Measurements from ENCODE around the gene KLF1.

The KLF1 gene

DNA sequence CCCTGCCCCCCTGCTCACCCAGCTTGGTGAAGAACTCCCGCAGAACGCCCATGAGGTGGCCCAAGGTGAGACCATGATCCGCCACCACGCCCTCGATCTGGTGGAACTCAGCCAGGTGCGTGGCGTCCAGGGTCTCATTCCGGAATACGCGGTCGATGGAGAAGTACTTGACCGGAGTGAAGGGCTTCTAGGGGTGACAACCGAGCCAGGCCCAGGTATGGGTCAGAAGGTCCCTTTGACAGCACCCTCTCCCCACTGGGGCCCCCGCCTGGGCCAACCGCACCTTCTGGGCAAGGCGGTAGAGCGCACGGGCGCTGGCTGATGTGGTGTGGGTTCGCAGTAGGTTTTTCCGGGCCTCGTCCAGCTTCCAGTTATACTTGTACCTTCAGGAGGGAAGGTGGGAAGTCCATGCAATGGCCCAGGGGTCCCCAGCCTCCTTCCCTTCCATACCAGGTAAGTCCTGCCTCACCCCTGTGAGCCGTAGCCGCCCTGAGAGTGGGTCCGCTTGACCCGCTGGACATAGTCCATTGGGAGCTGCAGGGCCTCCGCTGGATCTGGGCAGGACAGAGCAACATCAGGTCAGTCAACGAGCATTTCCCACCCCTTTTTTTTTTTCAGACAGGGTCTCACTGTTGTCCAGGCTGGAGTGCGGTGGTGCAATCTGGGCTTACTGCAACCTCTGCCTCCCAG, 37.8 kb upstream of the KLF1 start:
- Histone ChIP-seq H3K9me2 (replicated peaks; ENCODE audit: low read depth, low read length) (no peaks in the 10 kb centered on the region), H3F3A (ENCODE audit: low read depth) (no peaks in the 10 kb centered on the region; the same call in 1 of the 2 replicates), H3K27me3 (ENCODE audit: insufficient read depth, low read length, poor library complexity, severe bottlenecking) (no peaks in the 10 kb centered on the region), H3K79me2 (ENCODE audit: insufficient read depth, low read length) (peaks cover 24% of the 10 kb centered on the region), H3K4me2 (ENCODE audit: low read depth, low read length, poor library complexity, severe bottlenecking) (no peak overlapping the region), H3K9ac (ENCODE audit: low read depth, low read length, poor library complexity, severe bottlenecking) (no peak overlapping the region), H2AFZ (ENCODE audit: low read length) (no peak overlapping the region), H4K20me1 (ENCODE audit: insufficient read depth, low read length, poor library complexity, severe bottlenecking) (no peaks in the 10 kb centered on the region), H3K4me1 (ENCODE audit: insufficient read depth, low read length, poor library complexity, severe bottlenecking) (no peaks in the 10 kb centered on the region), H3K36me3 (ENCODE audit: insufficient read depth, low read length) (peaks cover 58% of the 10 kb centered on the region; the same call in 1 of the 2 replicates), H3K9me3 (ENCODE audit: insufficient read depth, low read depth, low read length) (no peaks in the 10 kb centered on the region), H3K4me3 (ENCODE audit: low read length, poor library complexity, severe bottlenecking) (no peak overlapping the region)
- TF ChIP-seq, protein P1, sequence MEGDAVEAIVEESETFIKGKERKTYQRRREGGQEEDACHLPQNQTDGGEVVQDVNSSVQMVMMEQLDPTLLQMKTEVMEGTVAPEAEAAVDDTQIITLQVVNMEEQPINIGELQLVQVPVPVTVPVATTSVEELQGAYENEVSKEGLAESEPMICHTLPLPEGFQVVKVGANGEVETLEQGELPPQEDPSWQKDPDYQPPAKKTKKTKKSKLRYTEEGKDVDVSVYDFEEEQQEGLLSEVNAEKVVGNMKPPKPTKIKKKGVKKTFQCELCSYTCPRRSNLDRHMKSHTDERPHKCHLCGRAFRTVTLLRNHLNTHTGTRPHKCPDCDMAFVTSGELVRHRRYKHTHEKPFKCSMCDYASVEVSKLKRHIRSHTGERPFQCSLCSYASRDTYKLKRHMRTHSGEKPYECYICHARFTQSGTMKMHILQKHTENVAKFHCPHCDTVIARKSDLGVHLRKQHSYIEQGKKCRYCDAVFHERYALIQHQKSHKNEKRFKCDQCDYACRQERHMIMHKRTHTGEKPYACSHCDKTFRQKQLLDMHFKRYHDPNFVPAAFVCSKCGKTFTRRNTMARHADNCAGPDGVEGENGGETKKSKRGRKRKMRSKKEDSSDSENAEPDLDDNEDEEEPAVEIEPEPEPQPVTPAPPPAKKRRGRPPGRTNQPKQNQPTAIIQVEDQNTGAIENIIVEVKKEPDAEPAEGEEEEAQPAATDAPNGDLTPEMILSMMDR (conservative IDR thresholded peaks at IDR 0.05; ENCODE audit: low read length) = no peak
- TF ChIP-seq EZH2phosphoT487 (IDR thresholded peaks at IDR 0.05; ENCODE audit: borderline replicate concordance) = no peak

GRCh38 chr19:12922959-12923358, 36.0 kb upstream of the KLF1 start:
- Histone ChIP-seq H3K36me3 (ENCODE audit: insufficient read depth, low read length) (peaks cover 44% of the 10 kb centered on the region; the same call in 1 of the 2 replicates), H3F3A (ENCODE audit: low read depth) (no peaks in the 10 kb centered on the region; the same call in 1 of the 2 replicates)
- TF ChIP-seq, protein P1 (conservative IDR thresholded peaks at IDR 0.05; ENCODE audit: low read length) = no peak
- TF ChIP-seq EZH2phosphoT487 (IDR thresholded peaks at IDR 0.05; ENCODE audit: borderline replicate concordance) = no peak

GRCh38 chr19:12921047-12921446, 34.0 kb upstream of the KLF1 start:
- H3K36me3 ChIP-seq (ENCODE audit: insufficient read depth, low read length) = peaks cover 31% of the 10 kb centered on the region; the same call in 1 of the 2 replicates
- no peaks in the 10 kb centered on the region; the same call in 1 of the 2 replicates for H3F3A ChIP-seq (ENCODE audit: low read depth)
- no peaks in the 10 kb centered on the region for H4K20me1 ChIP-seq (ENCODE audit: insufficient read depth, low read length, poor library complexity, severe bottlenecking)
- no peak overlapping the region for H3K9ac ChIP-seq (ENCODE audit: low read depth, low read length, poor library complexity, severe bottlenecking)
- H3K79me2 ChIP-seq (ENCODE audit: insufficient read depth, low read length) = peaks cover 7% of the 10 kb centered on the region; the same call in 1 of the 2 replicates
- no peak overlapping the region for H3K4me3 ChIP-seq (ENCODE audit: low read length, poor library complexity, severe bottlenecking)
- TF ChIP-seq, protein P1 (conservative IDR thresholded peaks at IDR 0.05; ENCODE audit: low read length) = no peak
- no peak for TF ChIP-seq EZH2phosphoT487 (IDR thresholded peaks at IDR 0.05; ENCODE audit: borderline replicate concordance)
- H2AFZ ChIP-seq (ENCODE audit: low read length) = no peak overlapping the region
- H3K9me2 ChIP-seq (replicated peaks; ENCODE audit: low read depth, low read length) = no peaks in the 10 kb centered on the region
- no peak overlapping the region for H3K4me2 ChIP-seq (ENCODE audit: low read depth, low read length, poor library complexity, severe bottlenecking)
- H3K27me3 ChIP-seq (ENCODE audit: insufficient read depth, low read length, poor library complexity, severe bottlenecking) = no peaks in the 10 kb centered on the region
- peaks cover 11% of the 10 kb centered on the region for H3K4me1 ChIP-seq (ENCODE audit: insufficient read depth, low read length, poor library complexity, severe bottlenecking)
- no peaks in the 10 kb centered on the region for H3K9me3 ChIP-seq (ENCODE audit: insufficient read depth, low read depth, low read length)

More at GRCh38 chr19:12922959-12923358, 36.0 kb upstream of the KLF1 start:
- H2AFZ ChIP-seq (ENCODE audit: low read length) = no peak overlapping the region
- no peaks in the 10 kb centered on the region for H3K27me3 ChIP-seq (ENCODE audit: insufficient read depth, low read length, poor library complexity, severe bottlenecking)
- H3K4me1 ChIP-seq (ENCODE audit: insufficient read depth, low read length, poor library complexity, severe bottlenecking) = peaks cover 9% of the 10 kb centered on the region
- no peaks in the 10 kb centered on the region for H3K9me3 ChIP-seq (ENCODE audit: insufficient read depth, low read depth, low read length)
- H3K4me2 ChIP-seq (ENCODE audit: low read depth, low read length, poor library complexity, severe bottlenecking) = no peak overlapping the region
- H3K9ac ChIP-seq (ENCODE audit: low read depth, low read length, poor library complexity, severe bottlenecking) = no peak overlapping the region
- H3K9me2 ChIP-seq (replicated peaks; ENCODE audit: low read depth, low read length) = no peaks in the 10 kb centered on the region
- H4K20me1 ChIP-seq (ENCODE audit: insufficient read depth, low read length, poor library complexity, severe bottlenecking) = no peaks in the 10 kb centered on the region
- H3K4me3 ChIP-seq (ENCODE audit: low read length, poor library complexity, severe bottlenecking) = no peak overlapping the region
- peaks cover 13% of the 10 kb centered on the region; the same call in 1 of the 2 replicates for H3K79me2 ChIP-seq (ENCODE audit: insufficient read depth, low read length)

All from Loucy (cell line).